DOHH2 (cell line): ENCODE data around the gene MAGOHB.

Experiments used
- H3F3A ChIP-seq: fragments of 200-600 bp; sonication (generic), shearing (Covaris generic); 2 replicates; pipeline ENCODE4 v1.6.0; 2016; ENCODE audit warnings: antibody characterized with exemption, mild to moderate bottlenecking; ENCODE audit not compliant: control insufficient read depth, insufficient read depth
- H3K27ac ChIP-seq: fragments of 200-600 bp; sonication (generic); 2 replicates; pipeline ENCODE4 v1.5.1; 2014; ENCODE audit warnings: low read depth, mild to moderate bottlenecking, low read length, moderate library complexity
- H3K27me3 ChIP-seq: fragments of 200-600 bp; sonication (generic); 2 replicates; pipeline ENCODE4 v1.6.1; 2014; ENCODE audit warnings: mild to moderate bottlenecking, low read length, mixed read lengths; ENCODE audit not compliant: control insufficient read depth
- H3K36me3 ChIP-seq: fragments of 200-600 bp; sonication (generic); 2 replicates; pipeline ENCODE4 v1.6.1; 2014; ENCODE audit warnings: mild to moderate bottlenecking, low read length, moderate library complexity, mixed read lengths; ENCODE audit not compliant: control insufficient read depth
- H3K4me1 ChIP-seq: fragments of 200-600 bp; sonication (generic); 2 replicates; pipeline ENCODE4 v1.6.1; 2014; ENCODE audit warnings: mild to moderate bottlenecking, low read length, mixed read lengths; ENCODE audit not compliant: control insufficient read depth
- H3K4me2 ChIP-seq: fragments of 200-600 bp; sonication (generic); 2 replicates; pipeline ENCODE4 v1.6.0; 2014; ENCODE audit warnings: mild to moderate bottlenecking, low read length, moderate library complexity
- H3K4me3 ChIP-seq: fragments of 200-600 bp; sonication (generic); 2 replicates; pipeline ENCODE4 v1.5.1; 2014; ENCODE audit warnings: mild to moderate bottlenecking, low read length, mixed read lengths
- H3K79me2 ChIP-seq: fragments of 200-600 bp; sonication (generic); 2 replicates; pipeline ENCODE4 v1.6.1; 2014; ENCODE audit warnings: mild to moderate bottlenecking, low read length, mixed read lengths; ENCODE audit not compliant: control insufficient read depth
- H3K9me2 ChIP-seq: fragments of 200-600 bp; sonication (generic); replicated peaks from 2 replicates; pipeline ENCODE4 v1.6.1; 2014; ENCODE audit warnings: mild to moderate bottlenecking, low read length, mixed read lengths; ENCODE audit not compliant: control insufficient read depth
- H3K9me3 ChIP-seq: fragments of 200-600 bp; sonication (generic); 2 replicates; pipeline ENCODE4 v1.6.1; 2014; ENCODE audit warnings: antibody characterized with exemption, low read length, mixed read lengths; ENCODE audit not compliant: control insufficient read depth, insufficient read depth
- H4K20me1 ChIP-seq: fragments of 200-600 bp; sonication (generic); 2 replicates; pipeline ENCODE4 v1.6.0; 2014; ENCODE audit warnings: low read depth, mild to moderate bottlenecking, antibody characterized with exemption, low read length, moderate library complexity; ENCODE audit not compliant: control insufficient read depth, insufficient read depth
- CTCF ChIP-seq: fragments of 200-600 bp; sonication (generic); IDR thresholded peaks from one replicate; pipeline ENCODE4 v1.5.1; 2014; ENCODE audit warnings: antibody characterized with exemption, mild to moderate bottlenecking, low read depth, low read length; ENCODE audit not compliant: poor library complexity, severe bottlenecking
- EZH2phosphoT487 ChIP-seq: fragments of 200-600 bp; sonication (generic); IDR thresholded peaks from 2 replicates; pipeline ENCODE4 v1.6.1; 2017; ENCODE audit warnings: borderline replicate concordance, mild to moderate bottlenecking, antibody characterized with exemption, low read length, moderate library complexity, mixed read lengths

Gene MAGOHB

DNA sequence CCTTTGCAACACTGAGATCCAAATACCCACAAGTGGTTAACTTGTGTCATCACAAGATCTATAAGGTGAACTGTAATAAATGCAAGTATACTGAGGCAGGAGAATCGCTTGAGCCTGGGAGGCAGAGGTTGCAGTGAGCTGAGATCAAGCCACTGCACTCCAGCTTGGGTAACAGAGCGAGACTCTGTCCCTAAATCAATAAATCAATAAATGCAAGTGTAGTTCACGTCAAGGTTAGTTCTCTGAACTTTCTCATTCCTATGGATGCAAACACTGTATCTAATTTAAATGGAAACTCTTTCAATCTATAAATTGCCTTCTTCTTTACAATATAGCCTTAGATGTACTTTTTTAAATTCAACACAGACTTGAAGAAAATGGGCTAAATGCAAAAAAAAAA lies 3.2 kb downstream of the MAGOHB start:
- H3F3A ChIP-seq = no peaks in the 10 kb centered on the region
- no peaks in the 10 kb centered on the region for H4K20me1 ChIP-seq
- H3K36me3 ChIP-seq = peaks cover 72% of the 10 kb centered on the region
- H3K27ac ChIP-seq = no peak overlapping the region
- H3K4me1 ChIP-seq = peaks cover 15% of the 10 kb centered on the region
- H3K4me3 ChIP-seq = no peak overlapping the region
- H3K4me2 ChIP-seq = no peak overlapping the region
- H3K79me2 ChIP-seq = peaks cover 31% of the 10 kb centered on the region
- H3K9me3 ChIP-seq = no peaks in the 10 kb centered on the region
- no peaks in the 10 kb centered on the region for H3K9me2 ChIP-seq
- H3K27me3 ChIP-seq = no peaks in the 10 kb centered on the region
- TF ChIP-seq CTCF (no peak), EZH2phosphoT487 (no peak)

DNA sequence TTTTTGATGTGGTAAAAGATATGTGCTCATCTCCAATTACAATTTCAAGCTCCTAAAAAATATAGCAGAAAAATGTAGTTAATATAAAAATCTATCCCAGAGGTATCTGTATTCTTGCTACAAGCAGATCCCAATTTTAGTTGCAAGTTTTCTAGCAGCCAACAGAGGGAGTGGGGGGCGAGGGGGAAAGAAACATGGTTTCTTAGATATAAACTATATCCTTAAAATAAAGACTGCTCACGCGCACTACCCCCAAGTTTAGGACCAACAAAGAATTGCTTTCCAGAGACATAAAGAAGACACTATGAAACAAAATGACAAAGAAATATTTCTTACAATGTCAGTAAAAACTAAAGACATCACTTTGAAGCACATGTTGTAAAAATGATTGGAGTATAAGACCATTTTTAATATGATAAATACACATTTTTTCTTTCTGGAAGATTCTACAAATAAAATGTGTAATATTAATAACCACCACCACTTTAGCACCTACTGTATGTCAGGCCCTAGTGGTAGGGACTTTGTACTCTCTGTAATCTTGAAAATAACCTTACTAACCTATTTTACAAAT lies 5.4 kb downstream of the MAGOHB start:
- TF ChIP-seq CTCF (peak; percentile 23), EZH2phosphoT487 (no peak)
- Histone ChIP-seq H3K27me3 (no peaks in the 10 kb centered on the region), H3K4me1 (peaks cover 10% of the 10 kb centered on the region), H3F3A (no peaks in the 10 kb centered on the region), H3K79me2 (peaks cover 27% of the 10 kb centered on the region), H3K36me3 (peaks cover 78% of the 10 kb centered on the region), H3K4me2 (no peak overlapping the region), H3K4me3 (no peak overlapping the region), H4K20me1 (no peaks in the 10 kb centered on the region), H3K27ac (no peak overlapping the region), H3K9me3 (no peaks in the 10 kb centered on the region), H3K9me2 (no peaks in the 10 kb centered on the region)

- no peaks in the 10 kb centered on the region for H3K79me2 ChIP-seq
- H3K4me1 ChIP-seq = no peaks in the 10 kb centered on the region
Observed at GRCh38 chr12:10601860-10602259, 11.5 kb downstream of the MAGOHB start.

More at GRCh38 chr12:10601860-10602259, 11.5 kb downstream of the MAGOHB start:
- Histone ChIP-seq H3F3A (no peaks in the 10 kb centered on the region; the same call in 1 of the 2 replicates), H3K27me3 (no peaks in the 10 kb centered on the region), H3K27ac (no peak overlapping the region), H4K20me1 (no peaks in the 10 kb centered on the region), H3K4me2 (no peak overlapping the region), H3K9me2 (no peaks in the 10 kb centered on the region), H3K4me3 (no peak overlapping the region), H3K9me3 (no peaks in the 10 kb centered on the region), H3K36me3 (peaks cover 30% of the 10 kb centered on the region)
- TF ChIP-seq CTCF (no peak), EZH2phosphoT487 (no peak)
